ENCODE data around the gene ADCY6. TPM values are rescaled to one million over a fixed set of nuclear protein-coding genes. Genes with fewer than 3 reads are reported as not detected.

ADCY6 gene
- 44.7 TPM for total RNA-seq

DNA sequence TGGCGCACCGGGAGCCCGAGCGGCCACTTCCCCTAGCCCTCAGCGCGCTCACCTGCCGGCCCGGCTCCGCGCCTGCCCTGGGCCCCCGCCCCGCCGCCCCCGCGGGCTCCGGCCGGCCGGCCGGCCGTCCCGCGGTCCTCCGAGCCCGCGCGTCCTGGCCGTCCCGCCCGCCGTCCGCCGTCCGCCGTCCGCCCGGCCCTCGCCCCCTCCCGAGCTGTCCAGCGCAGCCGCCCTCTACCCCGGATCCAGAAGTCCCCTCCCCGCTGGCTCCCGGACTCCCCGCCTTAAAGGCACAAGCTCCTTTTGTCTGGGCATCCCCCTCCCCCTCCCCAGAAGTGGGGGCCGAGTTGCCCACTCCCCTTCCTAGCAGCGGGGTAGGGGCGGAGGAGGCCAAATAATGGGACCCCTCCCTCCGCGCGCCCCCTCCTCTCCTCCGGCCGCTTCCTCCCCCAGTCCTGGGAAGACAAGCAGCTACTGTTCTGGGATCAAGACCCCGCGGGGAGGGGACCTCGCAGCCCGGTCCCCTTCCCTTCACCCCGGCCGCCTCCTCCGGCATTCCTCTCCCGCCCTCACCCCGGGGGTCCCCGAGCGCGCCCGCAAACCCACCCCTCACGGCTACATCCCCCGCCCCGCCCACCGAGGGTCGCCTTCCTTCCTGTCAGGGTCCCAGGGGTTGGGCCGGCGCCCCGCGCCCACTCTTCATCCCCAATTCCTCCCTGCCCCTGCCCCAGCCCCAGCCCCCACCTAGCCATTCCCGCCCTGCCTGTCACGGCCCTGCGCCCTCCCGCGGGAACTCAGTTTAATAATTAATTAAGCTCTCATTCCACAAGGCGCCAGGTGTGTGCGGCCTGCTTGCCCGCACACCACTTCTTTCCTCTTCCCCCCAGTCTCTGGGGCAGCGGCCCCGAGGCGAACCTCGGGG lies at the start of gene ADCY6:
Gene ADCY6 (minus strand): TSS at position 236 of the 922 bp plus-strand sequence. CDS start 5,655 bp downstream, outside the sequence.
- peak in 1 of 3 donors; percentile 29 for DNase-seq (ENCODE audit: low read depth in 2 of 3, low spot score in 2 of 3)

DNA sequence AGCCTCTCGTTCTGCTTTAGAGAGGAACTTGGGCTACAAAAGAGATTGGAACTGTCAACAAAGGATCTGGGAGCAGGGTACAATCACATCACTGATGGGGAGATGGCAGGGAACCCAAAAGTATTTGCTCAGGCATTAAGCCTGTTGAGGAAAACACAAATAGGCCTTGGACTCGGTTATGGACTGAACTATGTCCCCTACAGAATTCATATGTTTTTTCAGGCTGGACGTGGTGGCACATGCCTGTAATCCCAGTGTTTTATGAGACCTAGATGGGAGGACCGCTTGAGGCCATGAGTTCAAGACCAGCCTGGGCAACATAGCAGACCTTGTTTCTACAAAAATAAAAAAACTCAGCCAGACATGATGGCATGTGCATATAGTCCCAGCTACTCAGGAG lies 49.2 kb upstream of the ADCY6 start:
- no peak for DNase-seq (ENCODE audit: low read depth in 2 of 3, low spot score in 2 of 3)

DNA sequence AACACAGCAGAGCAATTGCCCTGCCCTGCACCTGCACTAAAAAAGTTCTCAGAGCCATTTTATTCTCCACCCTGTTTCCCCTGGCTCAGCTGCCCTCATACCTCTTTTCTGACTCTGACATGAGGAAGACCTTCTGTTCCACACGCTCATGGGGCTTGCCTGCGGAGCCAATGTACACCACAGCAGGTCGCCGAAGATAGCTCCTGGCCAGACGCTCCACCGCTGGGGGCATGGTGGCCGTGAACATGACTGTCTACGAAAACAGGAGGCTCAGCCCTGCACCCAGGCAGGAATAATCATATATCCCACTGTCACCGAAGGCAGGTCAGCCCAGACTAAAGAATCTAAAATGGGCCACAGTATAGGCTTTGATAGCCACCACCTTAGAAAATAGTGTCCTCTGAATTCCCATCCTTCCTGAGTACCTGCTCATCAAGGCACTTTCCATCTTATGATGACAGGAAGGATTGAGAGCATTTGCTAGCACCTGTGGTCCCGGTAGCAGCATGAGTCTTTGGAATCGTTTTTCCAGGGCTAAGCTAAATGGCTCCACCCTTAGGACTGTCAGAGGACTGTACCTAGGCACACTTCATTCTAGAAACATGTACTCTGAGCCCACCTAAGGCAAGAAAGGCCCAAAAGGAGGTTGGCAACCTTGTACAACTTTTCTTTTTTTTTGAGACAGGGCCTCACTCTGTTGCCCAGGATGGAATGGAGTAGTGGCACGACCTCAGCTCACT lies 43.6 kb upstream of the ADCY6 start:
- DNase-seq (ENCODE audit: low read depth in 2 of 3, low spot score in 2 of 3): no peak

DNA sequence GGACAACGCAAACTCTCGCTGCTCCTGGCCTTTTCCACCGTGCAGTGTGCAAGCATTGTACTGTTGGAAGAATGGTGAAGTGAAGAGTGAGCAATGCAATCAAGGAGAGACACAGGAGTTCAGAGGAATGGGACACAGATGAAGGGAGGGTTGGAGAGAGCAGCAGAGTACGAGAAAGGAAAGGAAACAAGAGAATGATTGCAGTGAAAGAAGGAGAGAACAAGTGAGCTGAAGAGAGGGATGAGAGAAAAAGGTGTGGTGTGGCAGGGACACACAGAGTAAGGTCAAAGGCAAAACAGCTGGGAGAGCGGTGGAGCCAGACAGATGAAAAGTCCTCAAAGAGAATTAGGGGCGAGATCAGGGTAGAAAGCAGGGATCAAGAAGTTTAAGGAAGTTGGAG lies 42.4 kb upstream of the ADCY6 start:
- DNase-seq (ENCODE audit: low read depth in 2 of 3, low spot score in 2 of 3): no peak

DNA sequence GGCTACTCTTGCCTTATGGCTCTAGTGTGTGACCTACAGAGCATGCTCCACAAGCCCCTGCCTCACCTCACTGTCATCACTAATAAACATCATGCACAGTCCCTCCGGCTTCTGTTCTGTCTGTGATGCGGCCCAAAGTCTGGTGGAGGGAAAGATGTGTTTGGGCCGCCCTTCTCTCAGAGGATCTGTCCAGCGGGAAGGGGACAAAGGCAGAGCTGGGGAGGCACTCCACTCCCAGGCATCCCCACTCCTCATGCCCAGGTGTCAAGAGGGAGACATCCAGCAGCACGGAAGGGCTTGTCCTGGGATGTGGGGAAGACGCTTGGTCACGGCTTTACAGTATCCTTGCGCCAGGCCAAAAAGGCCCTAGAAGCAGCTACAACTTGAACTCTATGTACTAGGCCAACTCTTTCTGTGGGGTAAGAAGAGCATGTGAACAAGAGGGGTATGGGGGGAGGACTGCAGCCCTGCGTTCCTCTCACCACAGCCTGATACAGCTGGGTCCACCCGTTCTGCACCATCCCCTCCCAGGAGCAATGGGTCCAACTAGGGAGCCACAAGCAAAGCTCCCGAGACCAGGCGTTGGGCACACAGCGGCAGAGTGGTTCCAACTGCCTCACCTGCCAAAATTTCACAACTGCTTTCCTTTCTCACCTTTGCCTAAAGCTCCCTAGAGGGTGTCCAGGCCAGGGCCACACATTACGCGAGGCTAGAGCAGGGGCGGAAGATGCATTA lies 40.1 kb upstream of the ADCY6 start:
- DNase-seq (ENCODE audit: low read depth in 2 of 3, low spot score in 2 of 3): no peak

DNA sequence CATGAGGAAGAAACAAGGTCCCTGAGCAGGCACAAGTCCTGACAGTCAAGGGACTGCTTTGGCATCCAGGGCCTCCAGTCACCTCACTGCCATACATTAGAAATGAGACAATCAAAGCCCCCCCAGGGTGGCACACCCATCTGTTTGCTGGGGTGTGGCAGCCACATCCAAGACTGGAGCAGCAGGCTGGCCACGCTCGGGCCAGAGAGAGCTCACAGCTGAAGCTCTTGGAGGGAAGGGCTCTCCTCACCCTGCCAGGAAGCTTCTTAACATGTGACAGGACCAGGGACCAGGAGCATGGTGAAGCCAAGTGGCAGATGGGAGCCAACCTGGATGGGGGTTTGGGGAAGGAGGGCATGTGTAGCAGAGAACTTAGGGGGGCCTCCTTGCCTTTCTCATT lies 39.4 kb upstream of the ADCY6 start:
- DNase-seq (ENCODE audit: low read depth in 2 of 3, low spot score in 2 of 3): no peak

DNA sequence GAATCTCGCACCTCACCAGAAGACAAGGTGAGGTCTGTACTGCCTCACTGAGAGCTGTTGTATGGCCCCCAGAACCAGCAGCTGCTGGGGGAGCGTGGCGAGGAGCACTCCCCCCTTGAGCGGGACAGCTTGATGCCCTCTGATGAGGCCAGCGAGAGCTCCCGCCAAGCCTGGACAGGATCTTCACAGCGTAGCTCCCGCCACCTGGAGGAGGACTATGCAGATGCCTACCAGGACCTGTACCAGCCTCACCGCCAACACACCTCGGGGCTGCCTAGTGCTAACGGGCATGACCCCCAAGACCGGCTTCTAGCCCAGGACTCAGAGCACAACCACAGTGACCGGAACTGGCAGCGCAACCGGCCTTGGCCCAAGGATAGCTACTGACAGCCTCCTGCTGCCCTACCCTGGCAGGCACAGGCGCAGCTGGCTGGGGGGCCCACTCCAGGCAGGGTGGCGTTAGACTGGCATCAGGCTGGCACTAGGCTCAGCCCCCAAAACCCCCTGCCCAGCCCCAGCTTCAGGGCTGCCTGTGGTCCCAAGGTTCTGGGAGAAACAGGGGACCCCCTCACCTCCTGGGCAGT lies 38.7 kb upstream of the ADCY6 start:
- no peak for DNase-seq (ENCODE audit: low read depth in 2 of 3, low spot score in 2 of 3)

DNA sequence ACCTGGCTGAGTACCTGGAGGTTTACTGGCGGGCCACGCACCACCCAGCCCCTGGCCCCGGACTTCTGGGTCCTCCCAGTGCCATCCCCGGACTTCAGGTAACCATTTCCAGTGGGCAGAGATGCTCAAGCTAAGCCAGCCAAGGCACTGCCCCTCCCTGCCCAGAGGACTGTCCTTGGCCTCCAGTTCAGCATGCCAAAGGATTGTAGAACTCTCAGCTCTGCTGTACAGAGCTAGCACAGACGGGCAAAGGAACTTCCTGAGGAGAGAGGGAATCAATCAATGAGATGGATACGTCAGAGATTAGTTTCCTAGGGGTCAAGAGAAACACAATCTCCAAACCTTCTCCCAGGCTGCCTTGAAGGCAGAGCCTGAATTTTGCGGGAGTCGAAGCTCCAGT lies 38.1 kb upstream of the ADCY6 start:
- DNase-seq (ENCODE audit: low read depth in 2 of 3, low spot score in 2 of 3): no peak

DNA sequence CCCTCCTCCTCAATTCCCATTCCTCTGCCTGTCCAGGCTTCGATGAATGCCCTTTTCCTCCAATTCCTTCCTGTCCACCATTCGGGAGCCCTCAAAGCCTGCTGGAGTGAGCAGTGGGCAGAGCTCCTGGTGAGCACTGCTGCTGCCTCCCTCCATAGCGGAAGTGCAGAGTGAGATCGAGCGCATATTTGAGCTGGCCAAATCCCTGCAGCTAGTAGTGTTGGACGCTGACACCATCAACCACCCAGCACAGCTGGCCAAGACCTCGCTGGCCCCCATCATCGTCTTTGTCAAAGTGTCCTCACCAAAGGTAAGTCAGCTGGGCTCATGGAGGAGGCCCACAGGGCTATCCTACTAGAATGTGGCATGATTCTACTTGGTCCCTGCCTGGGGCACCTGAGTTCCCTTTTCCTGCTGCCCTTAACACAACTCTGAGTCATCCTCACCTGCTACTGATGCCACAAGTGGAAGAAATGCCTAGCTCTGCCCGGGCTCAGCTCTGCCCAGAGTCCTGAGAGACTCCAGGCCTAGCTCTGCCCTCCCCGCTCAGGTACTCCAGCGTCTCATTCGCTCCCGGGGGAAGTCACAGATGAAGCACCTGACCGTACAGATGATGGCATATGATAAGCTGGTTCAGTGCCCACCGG lies 37.4 kb upstream of the ADCY6 start:
- no peak for DNase-seq (ENCODE audit: low read depth in 2 of 3, low spot score in 2 of 3)

DNA sequence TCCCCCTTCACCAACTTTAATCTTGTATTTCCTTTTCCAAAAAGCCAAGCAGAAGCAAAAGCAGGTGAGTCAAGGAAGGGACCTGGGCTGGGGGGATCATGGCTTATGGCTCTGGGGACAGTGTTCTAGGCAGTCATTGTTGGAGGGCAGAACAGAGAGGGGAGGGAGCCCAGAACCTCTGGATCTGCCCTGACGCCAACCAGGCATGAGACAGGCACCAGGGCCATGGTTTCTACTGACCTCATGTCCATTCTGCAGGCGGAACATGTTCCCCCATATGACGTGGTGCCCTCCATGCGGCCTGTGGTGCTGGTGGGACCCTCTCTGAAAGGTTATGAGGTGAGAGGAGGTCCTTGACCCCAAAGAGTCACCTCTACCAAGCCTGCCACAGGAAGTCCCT lies 36.0 kb upstream of the ADCY6 start:
- no peak for DNase-seq (ENCODE audit: low read depth in 2 of 3, low spot score in 2 of 3)

DNA sequence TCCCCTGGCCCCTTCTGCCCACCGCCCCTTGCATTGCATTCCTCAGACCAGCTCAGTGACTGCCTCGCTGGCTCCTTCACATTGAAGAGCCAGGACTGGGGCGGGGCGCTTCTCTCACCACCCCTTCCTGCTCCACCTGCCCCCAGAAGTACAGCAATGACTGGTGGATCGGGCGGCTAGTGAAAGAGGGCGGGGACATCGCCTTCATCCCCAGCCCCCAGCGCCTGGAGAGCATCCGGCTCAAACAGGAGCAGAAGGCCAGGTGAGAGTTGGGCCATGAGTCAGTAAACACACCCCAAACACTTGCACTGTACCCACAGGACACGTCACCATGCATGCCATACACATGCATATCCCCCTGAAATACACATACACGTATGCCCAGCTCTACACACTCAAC lies 35.2 kb upstream of the ADCY6 start:
- no peak for DNase-seq (ENCODE audit: low read depth in 2 of 3, low spot score in 2 of 3)

DNA sequence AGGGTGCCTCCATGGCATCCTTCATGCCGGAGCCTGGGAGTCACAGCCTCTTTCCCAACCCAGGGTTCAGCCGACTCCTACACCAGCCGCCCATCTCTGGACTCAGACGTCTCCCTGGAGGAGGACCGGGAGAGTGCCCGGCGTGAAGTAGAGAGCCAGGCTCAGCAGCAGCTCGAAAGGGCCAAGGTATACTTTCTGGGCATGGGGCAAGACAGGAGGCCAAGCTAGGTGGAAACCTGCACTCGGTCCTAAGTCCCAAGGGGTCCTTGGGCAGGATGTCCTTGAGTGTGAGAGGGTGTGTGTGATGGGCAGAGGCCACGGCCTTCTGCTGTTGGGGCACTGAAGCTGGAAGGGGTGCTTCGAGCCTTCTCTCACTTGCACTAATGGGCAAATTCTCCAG lies 34.4 kb upstream of the ADCY6 start:
- DNase-seq (ENCODE audit: low read depth in 2 of 3, low spot score in 2 of 3): no peak

DNA sequence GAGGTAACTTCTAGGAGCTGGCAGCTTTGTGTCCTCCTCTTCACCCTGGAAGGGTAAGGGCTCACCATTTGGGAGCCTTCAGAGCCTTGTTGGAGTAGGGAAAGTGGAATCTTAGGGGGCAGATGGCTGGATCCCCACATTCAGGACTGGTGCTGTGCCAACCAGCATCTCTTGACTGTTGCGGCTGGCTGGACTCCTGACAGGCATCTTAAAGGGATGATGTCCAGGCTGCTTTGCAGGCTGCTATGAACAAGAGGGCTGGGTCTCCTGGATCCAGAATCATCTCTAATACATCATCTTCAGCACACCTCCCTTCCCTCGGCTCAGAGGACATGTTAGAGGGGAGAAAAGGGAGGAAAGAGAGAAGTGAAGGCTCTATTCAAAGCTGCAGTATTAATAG lies 33.8 kb upstream of the ADCY6 start:
- DNase-seq (ENCODE audit: low read depth in 2 of 3, low spot score in 2 of 3): no peak

DNA sequence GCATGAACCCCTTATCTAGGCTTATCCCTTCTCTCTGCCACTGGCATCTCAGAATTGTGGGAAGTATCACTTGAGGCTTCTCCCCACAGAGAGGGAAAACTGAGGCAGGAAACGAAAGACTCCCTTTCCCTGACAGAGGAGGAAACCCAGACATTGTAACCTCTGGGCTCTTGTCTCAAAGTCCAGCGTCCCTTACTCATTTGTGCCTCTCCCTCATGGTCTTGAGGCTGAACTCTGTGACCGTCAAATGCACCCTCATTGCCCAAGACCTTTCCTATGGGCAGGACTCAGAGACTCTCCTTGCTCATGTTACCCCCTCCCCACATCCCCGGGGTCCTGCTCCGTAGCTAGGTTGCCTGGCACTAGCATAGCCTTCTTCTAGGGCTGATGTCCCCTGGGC lies 33.2 kb upstream of the ADCY6 start:
- DNase-seq (ENCODE audit: low read depth in 2 of 3, low spot score in 2 of 3): no peak

DNA sequence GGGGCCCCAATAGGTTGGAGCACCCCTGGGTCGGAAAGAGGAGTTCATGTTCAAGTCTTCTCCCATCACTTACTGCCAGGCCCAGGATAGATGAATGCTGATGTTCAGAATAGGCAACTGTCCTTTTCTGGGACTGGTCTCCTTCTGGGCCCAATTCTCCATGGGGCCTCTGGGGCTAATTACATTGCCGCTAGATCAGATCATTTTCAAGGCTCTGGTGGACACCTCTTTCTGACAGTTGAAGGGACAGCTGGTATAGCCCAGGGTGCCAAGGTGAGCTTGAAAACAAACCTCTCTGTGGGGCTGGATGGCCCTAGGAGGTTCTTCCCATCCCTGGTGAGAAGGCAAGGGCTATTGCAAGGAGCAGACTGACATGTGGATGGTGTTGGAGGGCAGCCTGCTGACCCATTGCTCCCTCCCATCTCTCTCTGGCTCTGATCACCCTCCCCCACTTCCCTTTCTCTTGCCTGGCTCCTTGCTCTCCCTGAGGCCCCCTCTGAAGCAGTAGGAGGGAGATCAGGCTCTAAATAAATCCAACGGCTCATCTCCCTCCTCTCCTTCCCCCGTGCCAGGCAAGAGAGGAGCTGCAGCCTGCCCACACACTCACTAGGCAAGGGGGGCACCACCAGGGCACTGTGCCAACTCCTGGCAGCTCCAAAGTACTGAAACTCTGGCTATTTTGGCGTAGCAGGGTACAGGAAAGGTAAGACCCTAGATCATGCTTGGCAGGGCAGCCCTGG lies 31.3 kb upstream of the ADCY6 start:
- DNase-seq (ENCODE audit: low read depth in 2 of 3, low spot score in 2 of 3): no peak

DNA sequence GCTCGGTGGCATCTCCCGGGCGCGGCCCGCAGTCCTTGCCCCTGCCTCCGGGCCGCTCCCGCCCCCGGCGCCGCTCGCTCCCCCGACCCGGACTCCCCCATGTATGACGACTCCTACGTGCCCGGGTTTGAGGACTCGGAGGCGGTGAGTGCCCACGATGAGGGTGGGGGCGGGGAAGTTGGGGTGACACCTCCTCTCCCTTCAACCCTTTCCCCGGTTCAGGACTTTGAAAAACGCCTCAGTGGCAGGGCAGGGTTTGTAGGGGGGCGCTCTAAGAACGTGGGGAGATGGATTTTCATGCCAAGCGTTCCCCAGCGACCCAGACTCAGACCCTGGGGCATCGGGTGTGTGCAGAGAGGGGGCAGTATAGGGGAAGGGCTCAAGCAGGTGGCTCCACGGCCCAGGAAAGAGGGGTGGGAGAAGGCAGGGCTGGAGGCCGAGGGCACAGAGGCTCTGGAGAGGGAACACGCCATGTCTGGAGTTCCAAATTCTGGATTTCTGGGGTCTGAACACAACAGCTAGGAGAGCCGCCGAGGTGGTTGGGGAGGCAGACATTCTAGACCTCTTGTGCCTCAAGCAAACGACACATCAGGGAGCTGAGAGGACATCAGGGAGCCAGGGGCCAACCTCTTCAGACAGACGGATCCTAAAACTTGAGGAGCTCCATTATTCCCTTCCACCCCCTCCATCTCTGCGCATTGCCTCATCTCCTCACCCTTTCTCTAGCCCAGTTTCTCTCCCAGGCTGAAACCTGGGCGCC lies 30.1 kb upstream of the ADCY6 start:
- DNase-seq (ENCODE audit: low read depth in 2 of 3, low spot score in 2 of 3): peak in 2 of 3 donors; percentile 32 to 76

DNA sequence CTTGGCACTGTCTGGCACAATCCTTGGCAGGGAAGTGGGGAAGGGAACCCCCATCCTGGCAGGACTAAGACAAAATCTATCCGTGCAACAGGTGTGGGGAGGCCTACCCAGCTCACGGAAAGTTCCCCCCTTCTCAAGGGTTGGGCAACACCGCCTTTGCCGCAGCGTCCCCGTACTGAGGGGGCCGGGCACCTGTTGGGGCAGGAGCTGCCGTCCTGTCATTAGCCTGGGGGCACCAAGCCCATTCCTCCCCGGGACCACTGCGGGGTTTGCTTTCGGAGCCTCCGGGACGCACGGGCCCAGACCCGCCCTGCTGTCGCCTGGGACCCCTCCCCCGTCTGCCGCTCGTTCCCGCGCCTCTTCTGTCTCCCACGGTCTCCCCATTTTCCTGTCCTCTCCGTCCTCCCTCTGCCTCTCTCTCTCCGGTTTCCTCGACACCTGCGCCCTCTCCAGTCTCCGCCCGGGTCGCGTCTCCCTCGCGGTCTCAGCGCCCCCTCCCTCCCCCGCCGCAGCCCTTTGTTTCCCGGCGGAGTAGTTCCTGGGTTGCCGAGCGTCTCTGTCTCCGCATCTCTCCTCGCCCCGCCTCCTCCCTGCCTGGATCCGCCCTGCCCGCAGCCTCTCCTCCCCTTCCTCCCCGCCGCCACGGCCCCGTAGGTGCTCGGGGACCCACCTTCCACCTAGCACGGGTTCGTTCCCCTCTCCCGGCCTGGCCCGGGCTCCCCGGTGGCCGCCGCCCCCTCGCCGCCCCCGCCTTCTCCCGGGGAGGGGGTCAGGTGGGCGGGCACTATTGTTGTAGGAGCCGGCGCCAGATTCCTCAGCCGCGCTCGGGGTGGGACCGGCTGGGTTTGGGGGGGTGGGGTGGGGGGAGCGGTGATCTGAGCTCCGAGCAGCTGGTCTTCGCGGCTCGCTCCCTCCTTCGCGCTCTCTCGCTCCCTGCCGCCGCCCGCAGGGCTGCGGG lies 29.3 kb upstream of the ADCY6 start, which contains the start of gene CACNB3:
Gene CACNB3 (plus strand): TSS at position 624 of the 958 bp plus-strand sequence. CDS start 434 bp downstream, outside the sequence.
- peak; percentile 33 to 58 (median 52) for DNase-seq (ENCODE audit: low read depth in 2 of 3, low spot score in 2 of 3)

Data from hematopoietic multipotent progenitor cell (in vitro differentiated cells).